ENCODE measurements around the gene RCHY1. TPM values are rescaled to one million over a fixed set of nuclear protein-coding genes. Genes with fewer than 3 reads are reported as not detected.
"Not testable (repeated sequence)": the region's sequence is repeated elsewhere in the genome, so short reads cannot be mapped to it uniquely, and the experiment has no call there.

The RCHY1 gene
- total RNA-seq, result 22.9 and 25.4 TPM in 2 replicates

DNA sequence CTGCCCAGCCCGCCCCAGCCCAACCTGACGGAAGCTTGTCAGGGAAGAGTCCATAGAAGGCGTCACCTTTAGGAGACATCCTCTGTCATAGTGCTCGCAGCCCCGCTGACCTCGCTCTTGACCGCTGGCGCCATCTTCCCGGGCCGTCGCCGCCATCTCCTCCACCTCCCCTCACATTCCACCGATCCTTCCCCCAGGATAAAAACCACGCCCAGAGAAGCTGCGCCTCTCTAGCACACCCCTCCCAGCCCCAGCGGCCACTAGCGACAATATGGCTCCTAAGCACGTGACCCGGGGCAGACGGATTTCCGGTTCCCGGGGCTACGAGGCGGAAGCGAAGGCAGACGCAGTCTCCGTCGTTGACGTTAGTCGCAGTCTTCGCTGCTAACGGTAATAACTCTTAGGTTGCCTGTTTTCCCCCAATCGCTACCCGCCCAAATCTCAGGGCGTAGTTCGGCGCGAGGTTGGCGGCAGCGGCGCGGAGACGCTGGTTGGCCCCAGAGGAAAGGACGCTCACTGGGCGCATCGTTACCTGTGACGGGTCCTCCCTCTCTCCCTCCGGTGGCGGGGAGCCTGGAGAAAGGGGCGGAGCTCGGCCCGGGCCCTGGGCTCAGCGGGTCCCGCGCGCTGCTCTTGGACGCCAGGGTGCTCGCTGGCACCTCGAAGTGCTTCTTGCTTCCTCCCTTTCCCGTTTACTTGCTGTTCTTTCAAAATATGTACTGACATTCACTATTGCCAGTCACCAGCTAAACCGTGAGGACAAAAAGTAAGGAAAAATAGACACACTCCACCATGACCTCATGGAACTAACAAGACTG, at the start of gene RCHY1, which contains the start of gene THAP6:
Gene RCHY1, minus strand, starts transcription at position 273 of the 818 bp plus-strand sequence. Its CDS starts 117 bp downstream, at position 156.
Gene THAP6, plus strand, starts transcription at position 343 of the 818 bp plus-strand sequence. CDS start 980 bp downstream, outside the sequence.
- H3K4me1 Mint-ChIP-seq (ENCODE audit: low read depth), result peaks cover 35% of the 10 kb centered on the region
- H3K9me3 Mint-ChIP-seq, result no peaks in the 10 kb centered on the region
- peak within 1 kb of the TSS; percentile 98 for H3K27ac Mint-ChIP-seq
- peaks cover 39% of the 10 kb centered on the region for H3K36me3 Mint-ChIP-seq (ENCODE audit: low read depth)
- peak; percentile 91 for DNase-seq (ENCODE audit: low spot score)
- intact Hi-C loops (cut with micrococcal nuclease), result loop anchor here (1.0 to 2.0 kb wide), 4 partner anchors 158 to 634 kb away; partner anchors contain the start of genes G3BP2, NAAA, NUP54 and USO1
- no peak within 1 kb of the TSS for H3K4me3 Mint-ChIP-seq (ENCODE audit: low read depth)
- no peaks in the 10 kb centered on the region for H3K27me3 Mint-ChIP-seq (ENCODE audit: low read depth)

DNA sequence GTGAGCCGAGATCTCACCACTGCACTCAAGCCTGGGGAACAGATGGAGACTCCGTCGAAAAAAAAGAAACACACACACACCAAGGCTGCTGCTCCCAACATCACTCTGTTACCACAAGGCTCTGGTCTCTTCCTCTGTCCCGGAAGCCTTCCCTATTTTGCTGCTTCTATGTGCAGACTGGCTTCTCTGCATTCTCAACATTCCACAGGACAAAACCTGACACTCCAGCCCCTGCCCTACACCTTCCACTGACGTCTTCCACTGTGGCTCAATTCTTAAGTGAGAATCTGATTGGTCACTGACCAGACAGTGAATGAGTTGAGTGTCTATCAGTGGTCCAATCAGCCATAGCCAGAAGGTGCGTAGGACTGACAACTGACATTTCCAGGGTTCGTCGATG, 47.6 kb upstream of the RCHY1 start:
- Mint-ChIP-seq H3K27me3 (ENCODE audit: low read depth) (peaks cover 24% of the 10 kb centered on the region), H3K4me3 (ENCODE audit: low read depth) (no peak overlapping the region), H3K27ac (no peak overlapping the region), H3K4me1 (ENCODE audit: low read depth) (peaks cover 11% of the 10 kb centered on the region), H3K9me3 (no peaks in the 10 kb centered on the region), H3K36me3 (ENCODE audit: low read depth) (no peaks in the 10 kb centered on the region)
- no peak for DNase-seq (ENCODE audit: low spot score)
- intact Hi-C loops (cut with micrococcal nuclease), result no loop called here

DNA sequence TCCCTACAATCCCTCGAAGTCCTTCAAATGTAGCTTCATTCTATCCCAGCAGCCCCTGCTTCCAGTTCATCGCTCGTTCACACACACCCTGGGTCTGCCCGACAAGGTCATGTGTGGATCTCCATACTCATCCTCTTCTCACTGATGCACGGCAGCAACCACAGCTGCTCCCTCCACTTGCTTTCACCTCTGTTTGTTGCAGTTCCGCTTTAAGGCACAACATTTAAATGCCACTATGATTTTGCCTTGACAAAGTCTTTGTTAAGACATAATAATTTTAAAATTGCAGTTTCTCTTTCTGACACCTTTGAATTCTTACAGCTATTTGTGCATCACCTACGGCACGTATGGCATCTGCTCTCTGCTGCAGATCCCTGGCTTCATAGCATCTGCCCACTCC, 43.5 kb upstream of the RCHY1 start:
- peaks cover 12% of the 10 kb centered on the region for H3K27me3 Mint-ChIP-seq (ENCODE audit: low read depth)
- H3K27ac Mint-ChIP-seq, result no peak overlapping the region
- DNase-seq (ENCODE audit: low spot score), result no peak
- no peaks in the 10 kb centered on the region for H3K36me3 Mint-ChIP-seq (ENCODE audit: low read depth)
- H3K4me3 Mint-ChIP-seq (ENCODE audit: low read depth), result no peak overlapping the region
- intact Hi-C loops (cut with micrococcal nuclease), result no loop called here
- H3K4me1 Mint-ChIP-seq (ENCODE audit: low read depth), result peaks cover 5% of the 10 kb centered on the region
- no peaks in the 10 kb centered on the region for H3K9me3 Mint-ChIP-seq

DNA sequence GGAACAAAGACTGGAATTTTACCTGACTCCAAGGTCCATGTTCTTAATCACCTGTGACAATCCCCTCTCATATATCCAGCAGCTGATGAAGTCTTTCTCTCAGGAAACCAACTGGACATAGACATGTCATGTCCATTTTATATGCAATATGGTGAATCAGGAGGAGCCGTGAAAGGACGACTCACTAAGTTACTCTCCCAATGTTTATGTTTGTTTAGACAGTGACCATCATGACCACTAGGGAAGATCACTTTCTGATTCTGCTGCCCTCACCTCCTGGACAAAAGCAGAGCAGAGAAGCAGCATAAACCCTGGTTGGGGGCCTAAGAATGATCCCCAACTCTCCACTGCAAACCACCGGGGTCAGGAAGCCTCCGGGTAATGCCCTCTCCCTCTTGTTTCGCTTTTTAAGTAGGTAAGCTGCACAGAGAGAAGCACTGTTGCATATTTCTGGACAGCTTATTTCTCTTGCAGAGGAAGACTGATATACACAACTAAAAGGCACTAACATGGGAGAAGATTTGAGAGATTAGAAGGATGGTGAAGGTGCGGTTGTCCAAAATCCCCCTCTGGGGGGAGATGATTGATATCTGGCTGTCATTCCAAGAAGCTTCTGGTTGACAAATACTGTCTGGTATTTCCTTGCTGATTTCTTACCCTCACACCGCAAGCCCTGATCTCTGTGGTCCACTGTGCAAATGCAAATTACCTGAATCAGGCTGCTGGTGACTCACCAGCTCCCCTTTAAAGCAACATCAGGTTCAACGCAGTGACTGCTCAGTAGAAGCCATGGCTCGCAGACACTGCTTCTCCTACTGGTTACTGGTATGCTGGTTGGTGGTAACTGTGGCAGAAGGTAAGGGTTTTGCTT, 41.3 kb upstream of the RCHY1 start, which contains the start of gene ODAPH:
Gene ODAPH, plus strand, starts transcription at position 773 of the 871 bp plus-strand sequence. Its CDS starts 17 bp downstream, at position 790.
- intact Hi-C loops (cut with micrococcal nuclease), result no loop called here
- no peaks in the 10 kb centered on the region for H3K36me3 Mint-ChIP-seq (ENCODE audit: low read depth)
- H3K9me3 Mint-ChIP-seq, result no peaks in the 10 kb centered on the region
- H3K4me3 Mint-ChIP-seq (ENCODE audit: low read depth), result no peak within 1 kb of the TSS
- peaks cover 12% of the 10 kb centered on the region for H3K27me3 Mint-ChIP-seq (ENCODE audit: low read depth)
- no peak within 1 kb of the TSS for H3K27ac Mint-ChIP-seq
- peak; percentile 11 for DNase-seq (ENCODE audit: low spot score)
- peaks cover 5% of the 10 kb centered on the region for H3K4me1 Mint-ChIP-seq (ENCODE audit: low read depth)

DNA sequence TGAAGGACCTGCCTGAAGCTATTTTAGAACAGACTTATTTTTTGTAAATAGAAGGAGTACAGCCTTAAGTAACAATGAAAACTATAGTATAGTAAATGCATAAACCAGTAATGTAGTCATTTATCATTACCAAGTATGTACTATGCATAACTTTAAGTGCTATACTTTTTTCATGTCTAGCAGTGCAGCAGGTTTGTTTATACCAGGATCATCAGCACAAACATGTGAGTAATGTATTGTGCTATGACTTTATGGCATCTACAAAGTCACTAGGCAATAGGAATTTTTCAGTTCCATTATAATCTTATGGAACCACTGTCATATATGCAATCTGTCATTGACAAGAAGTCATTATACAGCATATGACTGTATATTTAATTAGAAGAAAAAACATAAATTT, 38.2 kb upstream of the RCHY1 start:
- Mint-ChIP-seq H3K4me1 (ENCODE audit: low read depth) (peaks cover 2% of the 10 kb centered on the region), H3K9me3 (no peaks in the 10 kb centered on the region), H3K27me3 (ENCODE audit: low read depth) (peaks cover 2% of the 10 kb centered on the region), H3K27ac (no peak overlapping the region), H3K36me3 (ENCODE audit: low read depth) (no peaks in the 10 kb centered on the region), H3K4me3 (ENCODE audit: low read depth) (no peak overlapping the region)
- intact Hi-C loops (cut with micrococcal nuclease), result no loop called here
- no peak for DNase-seq (ENCODE audit: low spot score)

DNA sequence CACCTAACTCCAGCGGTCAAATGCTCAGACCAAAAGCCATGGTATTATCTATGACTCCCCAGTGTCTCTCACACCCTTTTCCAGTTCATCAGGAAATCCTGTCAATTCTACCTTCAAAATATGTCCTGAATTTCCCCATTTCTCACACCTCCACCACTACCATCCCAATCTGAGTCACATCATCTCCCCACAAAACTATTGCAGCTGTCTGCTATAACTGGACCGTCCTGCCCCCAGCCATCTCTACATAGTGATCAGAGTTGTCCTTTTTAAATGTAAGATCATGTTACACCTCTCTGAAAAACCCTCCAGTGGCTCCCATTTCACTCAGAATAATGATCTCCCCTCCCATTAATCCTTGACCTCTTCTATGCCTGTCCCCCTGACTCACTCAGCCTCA, 34.8 kb upstream of the RCHY1 start:
- Mint-ChIP-seq H3K4me1 (ENCODE audit: low read depth) (no peaks in the 10 kb centered on the region), H3K27me3 (ENCODE audit: low read depth) (no peaks in the 10 kb centered on the region), H3K27ac (no peak overlapping the region), H3K36me3 (ENCODE audit: low read depth) (no peaks in the 10 kb centered on the region), H3K4me3 (ENCODE audit: low read depth) (no peak overlapping the region), H3K9me3 (no peaks in the 10 kb centered on the region)
- DNase-seq (ENCODE audit: low spot score), result no peak
- intact Hi-C loops (cut with micrococcal nuclease), result no loop called here

DNA sequence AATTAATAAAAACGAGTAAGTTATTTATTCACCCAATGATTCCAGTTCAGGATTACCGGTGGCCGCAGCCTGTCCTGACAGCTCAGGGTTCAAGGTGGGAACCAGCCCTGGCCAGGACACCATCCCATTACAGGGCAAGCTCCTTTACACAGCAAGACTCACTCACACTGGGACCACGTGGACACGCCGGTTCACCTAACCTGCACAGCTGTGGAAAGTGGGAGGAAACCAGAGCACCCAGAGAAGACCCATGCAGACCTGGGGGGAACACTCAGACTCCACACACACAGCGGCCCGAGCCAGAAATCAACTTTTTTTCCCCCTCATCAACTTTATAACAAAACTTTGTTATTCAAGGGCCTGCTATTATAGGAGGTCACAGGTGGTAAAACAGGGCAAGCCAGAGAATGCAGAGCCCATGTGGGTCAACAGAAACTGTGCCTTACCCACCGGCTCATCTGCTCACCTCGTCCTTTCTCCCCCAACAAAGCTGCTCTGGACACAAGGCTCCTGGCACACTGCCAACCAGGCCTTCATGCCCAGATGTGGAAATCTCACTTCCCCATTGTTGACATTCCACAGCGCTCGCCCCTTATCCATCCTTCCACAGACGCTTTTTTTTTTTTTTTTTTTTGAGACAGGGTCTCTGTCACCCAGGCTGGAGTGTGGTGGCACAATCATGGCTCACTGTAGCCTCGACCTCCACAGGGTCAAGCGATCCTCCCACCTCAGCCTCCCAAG, 33.6 kb upstream of the RCHY1 start:
- no peaks in the 10 kb centered on the region for H3K36me3 Mint-ChIP-seq (ENCODE audit: low read depth)
- DNase-seq (ENCODE audit: low spot score), result no peak
- no peaks in the 10 kb centered on the region for H3K27me3 Mint-ChIP-seq (ENCODE audit: low read depth)
- H3K4me1 Mint-ChIP-seq (ENCODE audit: low read depth), result no peaks in the 10 kb centered on the region
- intact Hi-C loops (cut with micrococcal nuclease), result no loop called here
- no peak overlapping the region for H3K27ac Mint-ChIP-seq
- H3K4me3 Mint-ChIP-seq (ENCODE audit: low read depth), result no peak overlapping the region
- no peaks in the 10 kb centered on the region for H3K9me3 Mint-ChIP-seq

DNA sequence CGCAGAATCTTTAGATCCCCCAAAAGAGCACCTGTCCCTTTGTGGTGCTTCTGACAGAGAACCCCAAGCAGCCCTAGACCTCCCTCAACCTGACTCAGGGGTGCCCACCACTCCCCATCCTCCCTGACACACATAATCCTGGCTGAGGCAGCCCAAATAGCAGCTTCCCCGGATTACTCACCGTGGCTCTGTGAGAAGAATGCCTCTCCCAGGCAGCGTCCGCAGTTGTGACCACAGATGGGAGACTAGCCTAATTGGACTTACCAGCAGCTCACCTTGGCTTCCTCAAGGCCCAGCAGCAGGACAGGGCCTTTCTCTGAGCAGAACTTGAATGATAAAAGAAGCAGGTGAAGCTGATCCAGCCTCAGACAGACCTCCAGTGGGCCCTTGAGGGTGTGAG, 31.3 kb upstream of the RCHY1 start:
- intact Hi-C loops (cut with micrococcal nuclease), result no loop called here
- no peak overlapping the region for H3K27ac Mint-ChIP-seq
- H3K9me3 Mint-ChIP-seq, result no peaks in the 10 kb centered on the region
- no peak for DNase-seq (ENCODE audit: low spot score)
- H3K36me3 Mint-ChIP-seq (ENCODE audit: low read depth), result no peaks in the 10 kb centered on the region
- H3K4me1 Mint-ChIP-seq (ENCODE audit: low read depth), result no peaks in the 10 kb centered on the region
- no peaks in the 10 kb centered on the region for H3K27me3 Mint-ChIP-seq (ENCODE audit: low read depth)
- H3K4me3 Mint-ChIP-seq (ENCODE audit: low read depth), result no peak overlapping the region

DNA sequence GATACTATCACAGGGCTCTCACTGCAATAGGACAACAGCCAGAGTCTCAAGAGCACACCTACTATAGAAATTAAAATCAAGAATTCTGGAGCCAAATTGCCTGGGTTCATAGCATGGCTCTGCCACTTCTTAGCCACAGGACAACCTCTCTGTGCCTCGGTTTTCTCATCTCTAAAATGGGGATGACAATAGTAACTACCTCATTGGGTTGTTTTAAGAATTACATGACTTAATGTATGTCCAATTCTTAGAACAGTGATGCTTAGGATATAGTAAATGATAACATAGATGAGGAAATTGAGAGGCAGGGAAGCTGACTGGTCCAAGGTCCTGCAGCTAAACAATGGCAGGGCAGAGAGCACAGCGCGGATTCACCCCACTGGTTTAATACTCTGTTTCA, 30.7 kb upstream of the RCHY1 start:
- H3K36me3 Mint-ChIP-seq (ENCODE audit: low read depth), result no peaks in the 10 kb centered on the region
- no peaks in the 10 kb centered on the region for H3K27me3 Mint-ChIP-seq (ENCODE audit: low read depth)
- intact Hi-C loops (cut with micrococcal nuclease), result no loop called here
- no peak overlapping the region for H3K27ac Mint-ChIP-seq
- no peak for DNase-seq (ENCODE audit: low spot score)
- H3K4me1 Mint-ChIP-seq (ENCODE audit: low read depth), result no peaks in the 10 kb centered on the region
- no peaks in the 10 kb centered on the region for H3K9me3 Mint-ChIP-seq
- H3K4me3 Mint-ChIP-seq (ENCODE audit: low read depth), result no peak overlapping the region

DNA sequence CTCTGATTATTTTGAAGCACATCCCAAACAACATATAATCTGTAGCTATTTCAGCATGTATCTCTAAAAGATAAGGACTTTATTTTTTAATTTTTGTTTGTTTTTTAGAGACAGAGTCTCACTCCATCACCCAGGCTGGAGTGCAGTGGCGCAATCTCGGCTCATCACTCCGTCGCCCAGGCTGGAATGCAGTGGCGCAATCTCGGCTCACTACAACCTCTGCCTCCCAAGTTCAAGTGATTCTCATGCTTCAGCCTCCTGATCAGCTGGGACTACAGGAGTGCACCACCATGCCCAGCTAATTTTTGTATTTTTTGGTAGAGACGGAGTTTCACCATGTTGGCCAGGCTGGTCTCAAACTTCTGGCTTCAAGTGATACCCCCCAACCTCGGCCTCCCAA, 30.0 kb upstream of the RCHY1 start:
- intact Hi-C loops (cut with micrococcal nuclease); H3K9me3 Mint-ChIP-seq; H3K27me3 Mint-ChIP-seq (ENCODE audit: low read depth); H3K4me3 Mint-ChIP-seq (ENCODE audit: low read depth); DNase-seq (ENCODE audit: low spot score); H3K36me3 Mint-ChIP-seq (ENCODE audit: low read depth); H3K27ac Mint-ChIP-seq; H3K4me1 Mint-ChIP-seq (ENCODE audit: low read depth): not testable (repeated sequence)

DNA sequence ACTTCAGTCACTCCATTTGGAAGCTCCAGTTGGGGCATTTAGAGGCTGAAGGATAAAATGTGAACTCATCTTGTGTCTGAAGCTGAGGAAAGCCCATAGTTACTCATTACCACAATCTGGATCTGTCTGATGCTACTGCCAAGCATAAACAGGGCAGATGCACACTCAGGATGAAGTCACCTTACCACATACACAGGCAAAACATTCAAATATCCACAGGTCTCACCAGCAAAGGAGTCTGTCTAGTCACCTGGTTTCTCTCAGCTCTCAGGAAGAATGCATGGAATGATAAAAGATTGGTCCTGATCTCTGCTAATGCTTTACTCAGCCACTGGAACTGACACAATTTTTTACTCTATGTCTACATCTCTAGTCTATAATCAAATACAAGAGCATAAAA, 28.6 kb upstream of the RCHY1 start:
- Mint-ChIP-seq H3K27ac (no peak overlapping the region), H3K4me1 (ENCODE audit: low read depth) (no peaks in the 10 kb centered on the region), H3K4me3 (ENCODE audit: low read depth) (no peak overlapping the region), H3K36me3 (ENCODE audit: low read depth) (no peaks in the 10 kb centered on the region), H3K9me3 (no peaks in the 10 kb centered on the region), H3K27me3 (ENCODE audit: low read depth) (no peaks in the 10 kb centered on the region)
- intact Hi-C loops (cut with micrococcal nuclease), result no loop called here
- DNase-seq (ENCODE audit: low spot score), result no peak

DNA sequence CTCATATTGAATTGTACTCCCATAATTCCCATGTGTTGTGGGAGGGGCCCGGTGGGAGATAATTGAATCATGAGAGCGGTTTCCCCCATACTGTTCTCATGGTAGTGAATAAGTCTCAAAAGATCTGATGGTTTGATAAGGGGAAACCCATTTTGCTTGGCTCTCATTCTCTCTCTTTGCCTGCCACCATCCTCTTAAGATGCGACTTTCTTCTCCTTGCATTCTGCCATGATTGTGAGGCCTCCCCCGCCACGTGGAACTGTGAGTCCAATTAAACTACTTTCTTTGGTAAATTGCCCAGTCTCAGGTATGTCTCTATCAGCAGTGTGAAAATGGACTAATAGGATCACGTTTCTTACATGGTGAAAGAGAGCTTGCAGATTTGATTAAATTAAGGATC, 23.1 kb upstream of the RCHY1 start:
- H3K4me3 Mint-ChIP-seq (ENCODE audit: low read depth); intact Hi-C loops (cut with micrococcal nuclease); H3K27me3 Mint-ChIP-seq (ENCODE audit: low read depth); H3K9me3 Mint-ChIP-seq; DNase-seq (ENCODE audit: low spot score); H3K27ac Mint-ChIP-seq; H3K4me1 Mint-ChIP-seq (ENCODE audit: low read depth): not testable (repeated sequence)
- H3K36me3 Mint-ChIP-seq (ENCODE audit: low read depth), result peaks cover 13% of the 10 kb centered on the region

Data from activated T-helper 2 cell treated with anti-CD3 and anti-CD28 coated beads, Interferon-gamma antibody, Interleukin-2, Interleukin-4, amounts not matched to agents 10 μg/mL and 5 μg/mL and 100 μg/mL, durations not matched to agents 14 hours and 24 hours and 36 hours (primary cell).